DND-41 (cell line): Measurements from ENCODE around the gene PDIA6.

Source experiments
- ATAC-seq: fragments of 200-7000 bp; cut with Tn5 transposase; 3 replicates; pipeline ENCODE4 v1.9.1; 2021; ENCODE audit warnings: low read depth; ENCODE audit not compliant: insufficient read depth
- DNase-seq: peaks from one replicate; pipeline ENCODE4 v3.0.0-alpha.2; 2020
- H2AFZ ChIP-seq: 2 replicates; pipeline ENCODE4 v1.6.0; 2012; ENCODE audit warnings: low read depth, low read length
- H3K27ac ChIP-seq: 2 replicates; pipeline ENCODE4 v1.5.1; 2012; ENCODE audit warnings: low read length, inconsistent platforms
- H3K27me3 ChIP-seq: fragments of 200-600 bp; sonication (generic); 2 replicates; pipeline ENCODE4 v1.6.0; 2012; ENCODE audit warnings: low read length, mild to moderate bottlenecking, inconsistent platforms; ENCODE audit not compliant: insufficient read depth, poor library complexity
- H3K36me3 ChIP-seq: 2 replicates; pipeline ENCODE4 v1.5.1; 2012; ENCODE audit warnings: low read length, inconsistent platforms; ENCODE audit not compliant: insufficient read depth
- H3K4me1 ChIP-seq: 2 replicates; pipeline ENCODE4 v1.5.1; 2012; ENCODE audit warnings: mild to moderate bottlenecking, low read length; ENCODE audit not compliant: insufficient read depth
- H3K4me2 ChIP-seq: 2 replicates; pipeline ENCODE4 v1.6.0; 2012; ENCODE audit warnings: mild to moderate bottlenecking, moderate library complexity, low read length, inconsistent platforms; ENCODE audit not compliant: insufficient read depth
- H3K4me3 ChIP-seq, 2 experiments: fragments of 200-600 bp in 1 of 2; shearing (Covaris generic) in 1 of 2; 2 replicates each; pipeline ENCODE4 v1.5.1; 2012 to 2016; ENCODE audit warnings: inconsistent platforms in 2 of 2, low read length in 2 of 2, mild to moderate bottlenecking in 2 of 2, low read depth in 1 of 2, moderate library complexity in 1 of 2
- H3K79me2 ChIP-seq: 2 replicates; pipeline ENCODE4 v1.6.0; 2012; ENCODE audit warnings: low read length, inconsistent platforms; ENCODE audit not compliant: insufficient read depth
- H3K9ac ChIP-seq: 2 replicates; pipeline ENCODE4 v1.6.0; 2012; ENCODE audit warnings: low read depth, mild to moderate bottlenecking, inconsistent platforms, low read length, moderate library complexity
- H3K9me3 ChIP-seq: 2 replicates; pipeline ENCODE4 v1.5.1; 2012; ENCODE audit warnings: low read length, moderate library complexity, mild to moderate bottlenecking, inconsistent platforms; ENCODE audit not compliant: insufficient read depth, severe bottlenecking
- H4K20me1 ChIP-seq: 2 replicates; pipeline ENCODE4 v1.6.0; 2012; ENCODE audit warnings: low read length; ENCODE audit not compliant: insufficient read depth
- EZH2 ChIP-seq: IDR thresholded peaks from 3 replicates; pipeline ENCODE4 v1.6.1; 2012; ENCODE audit warnings: borderline replicate concordance, low read depth, mild to moderate bottlenecking, moderate library complexity, low read length, inconsistent platforms; ENCODE audit not compliant: severe bottlenecking
- TF ChIP-seq, protein P1 (sequence below): IDR thresholded peaks from 2 replicates; pipeline ENCODE4 v1.5.1; 2012; ENCODE audit warnings: borderline replicate concordance, low read length, moderate library complexity, mild to moderate bottlenecking; ENCODE audit not compliant: poor library complexity, severe bottlenecking; ENCODE audit errors: extremely low read depth

The PDIA6 gene

DNA sequence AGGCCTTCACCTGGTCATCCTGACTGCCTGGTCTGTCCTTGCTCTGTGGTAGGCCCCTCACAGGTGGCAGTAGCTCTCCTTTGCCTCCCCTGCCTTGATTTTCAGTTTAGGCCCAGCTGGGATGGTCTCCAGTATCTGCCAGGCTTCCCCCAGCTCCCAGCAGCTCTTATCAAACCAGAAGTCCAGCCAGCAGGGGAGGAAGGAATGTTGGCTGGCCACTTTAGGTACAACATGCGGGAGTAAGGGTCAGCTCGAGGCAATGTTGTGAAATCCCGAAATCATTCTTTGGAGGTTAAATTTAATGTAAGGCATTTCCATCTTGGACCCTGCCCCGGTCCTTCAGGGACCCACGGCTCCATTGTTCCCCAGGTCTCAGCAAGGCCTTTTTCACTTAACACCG, 74.4 kb downstream of the PDIA6 start:
- H4K20me1 ChIP-seq: no peaks in the 10 kb centered on the region
- H3K9me3 ChIP-seq: no peaks in the 10 kb centered on the region
- no peaks in the 10 kb centered on the region for H3K36me3 ChIP-seq
- no peak overlapping the region for H3K27ac ChIP-seq
- ATAC-seq: no peak
- H3K27me3 ChIP-seq: peaks cover 6% of the 10 kb centered on the region
- no peak for DNase-seq
- H3K4me3 ChIP-seq: no peak overlapping the region
- no peak overlapping the region for H3K4me2 ChIP-seq
- no peak overlapping the region for H3K9ac ChIP-seq
- H3K79me2 ChIP-seq: no peaks in the 10 kb centered on the region
- H2AFZ ChIP-seq: no peak overlapping the region
- TF ChIP-seq, protein P1, sequence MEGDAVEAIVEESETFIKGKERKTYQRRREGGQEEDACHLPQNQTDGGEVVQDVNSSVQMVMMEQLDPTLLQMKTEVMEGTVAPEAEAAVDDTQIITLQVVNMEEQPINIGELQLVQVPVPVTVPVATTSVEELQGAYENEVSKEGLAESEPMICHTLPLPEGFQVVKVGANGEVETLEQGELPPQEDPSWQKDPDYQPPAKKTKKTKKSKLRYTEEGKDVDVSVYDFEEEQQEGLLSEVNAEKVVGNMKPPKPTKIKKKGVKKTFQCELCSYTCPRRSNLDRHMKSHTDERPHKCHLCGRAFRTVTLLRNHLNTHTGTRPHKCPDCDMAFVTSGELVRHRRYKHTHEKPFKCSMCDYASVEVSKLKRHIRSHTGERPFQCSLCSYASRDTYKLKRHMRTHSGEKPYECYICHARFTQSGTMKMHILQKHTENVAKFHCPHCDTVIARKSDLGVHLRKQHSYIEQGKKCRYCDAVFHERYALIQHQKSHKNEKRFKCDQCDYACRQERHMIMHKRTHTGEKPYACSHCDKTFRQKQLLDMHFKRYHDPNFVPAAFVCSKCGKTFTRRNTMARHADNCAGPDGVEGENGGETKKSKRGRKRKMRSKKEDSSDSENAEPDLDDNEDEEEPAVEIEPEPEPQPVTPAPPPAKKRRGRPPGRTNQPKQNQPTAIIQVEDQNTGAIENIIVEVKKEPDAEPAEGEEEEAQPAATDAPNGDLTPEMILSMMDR: no peak
- TF ChIP-seq EZH2: no peak
- no peaks in the 10 kb centered on the region for H3K4me1 ChIP-seq

DNA sequence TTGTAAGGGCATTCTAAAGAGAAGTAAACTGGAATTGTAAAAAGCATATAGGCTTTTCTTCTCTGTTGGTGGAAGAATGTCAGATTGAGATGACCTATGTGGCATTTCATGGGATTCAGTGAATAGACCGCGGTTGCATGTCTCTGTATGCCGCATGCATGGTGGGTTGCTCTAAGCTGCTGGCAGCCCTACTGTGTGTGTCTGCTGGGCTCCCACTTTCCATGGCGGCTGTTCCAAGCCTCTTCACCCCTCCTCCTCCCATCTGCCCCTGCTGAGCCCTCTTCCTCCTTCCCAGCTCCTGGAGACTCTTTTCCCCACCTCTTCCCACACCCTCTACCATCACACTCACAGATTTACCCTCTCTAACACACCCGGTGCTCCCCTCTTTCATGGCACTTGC, 78.6 kb downstream of the PDIA6 start:
- no peak for DNase-seq
- no peak for ATAC-seq
- TF ChIP-seq, protein P1: no peak
- TF ChIP-seq EZH2: no peak

GRCh38 chr2:10733566-10733925, 79.0 kb downstream of the PDIA6 start:
- Histone ChIP-seq H3K9me3 (no peaks in the 10 kb centered on the region), H3K4me3 (no peak overlapping the region), H3K27me3 (no peaks in the 10 kb centered on the region), H3K27ac (no peak overlapping the region), H3K4me1 (no peaks in the 10 kb centered on the region), H3K36me3 (no peaks in the 10 kb centered on the region), H3K4me2 (no peak overlapping the region), H3K79me2 (no peaks in the 10 kb centered on the region), H4K20me1 (no peaks in the 10 kb centered on the region), H2AFZ (no peak overlapping the region), H3K9ac (no peak overlapping the region)
- DNase-seq (no peak), ATAC-seq (no peak)
- TF ChIP-seq, protein P1: no peak
- no peak for TF ChIP-seq EZH2

More for the DNA sequence above, 78.6 kb downstream of the PDIA6 start:
- Histone ChIP-seq H3K9me3 (no peaks in the 10 kb centered on the region), H3K9ac (no peak overlapping the region), H3K27me3 (no peaks in the 10 kb centered on the region), H2AFZ (no peak overlapping the region), H4K20me1 (no peaks in the 10 kb centered on the region), H3K79me2 (no peaks in the 10 kb centered on the region), H3K36me3 (no peaks in the 10 kb centered on the region), H3K4me2 (no peak overlapping the region), H3K4me1 (no peaks in the 10 kb centered on the region), H3K4me3 (no peak overlapping the region), H3K27ac (no peak overlapping the region)
